Brain microvascular endothelial cell (primary cell): ENCODE results near the gene NSUN5.
"Not testable (repeated sequence)": the region's sequence is repeated elsewhere in the genome, so short reads cannot be mapped to it uniquely, and the experiment has no call there.

Experiments
- DNase-seq: peaks from one replicate; pipeline ENCODE4 v3.0.0-alpha.2; 2020
- H3K27ac ChIP-seq: fragments of 250-450 bp; sonication (Bioruptor Pico); 2 replicates; pipeline ENCODE4 v1.5.1; 2020; ENCODE audit warnings: mild to moderate bottlenecking, moderate library complexity
- H3K27me3 ChIP-seq: fragments of 250-450 bp; sonication (Bioruptor Pico); replicated peaks from 2 replicates; pipeline ENCODE4 v1.5.1; 2020; ENCODE audit warnings: mild to moderate bottlenecking
- H3K36me3 ChIP-seq: fragments of 250-450 bp; sonication (Bioruptor Pico); replicated peaks from 2 replicates; pipeline ENCODE4 v1.5.1; 2020; ENCODE audit warnings: mild to moderate bottlenecking
- H3K4me3 ChIP-seq: 2 replicates; pipeline ENCODE4 v1.5.1; 2011; ENCODE audit warnings: low read depth, mild to moderate bottlenecking, control low read depth, low read length, moderate library complexity
- in situ Hi-C: cut with HindIII; loops from 2 replicates; pipeline ENCODE4 v1.10.0; 2017; ENCODE audit warnings: low sequenced_read_pairs, low pct_ligation_motif_present
- TF ChIP-seq, protein P1 (sequence below): IDR thresholded peaks from 2 replicates; pipeline ENCODE4 v1.5.1; 2011; ENCODE audit warnings: low read depth, mild to moderate bottlenecking, moderate library complexity, low read length, control low read depth, inconsistent platforms; ENCODE audit errors: missing control alignments

NSUN5 gene

DNA sequence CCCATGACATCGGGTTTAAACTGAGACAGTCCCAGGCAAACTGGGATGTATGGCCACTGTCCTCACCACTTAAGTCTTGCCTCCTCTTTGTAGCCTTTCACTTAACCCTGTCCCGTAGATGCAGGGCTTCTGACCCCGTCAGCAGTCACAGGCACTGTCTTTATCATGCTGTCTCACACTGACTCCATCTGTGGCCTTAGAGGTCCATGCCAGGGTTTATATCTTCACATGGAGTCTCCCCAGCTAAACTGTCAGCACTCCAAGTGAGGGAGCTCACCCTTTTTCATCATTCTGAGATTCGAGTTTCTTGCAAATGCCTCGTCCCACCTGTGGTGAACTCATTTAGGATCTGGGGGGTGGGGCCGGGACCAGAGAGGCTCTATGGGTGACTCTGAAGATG is 22.1 kb upstream of the NSUN5 start:
- H3K4me3 ChIP-seq, result no peak overlapping the region

DNA sequence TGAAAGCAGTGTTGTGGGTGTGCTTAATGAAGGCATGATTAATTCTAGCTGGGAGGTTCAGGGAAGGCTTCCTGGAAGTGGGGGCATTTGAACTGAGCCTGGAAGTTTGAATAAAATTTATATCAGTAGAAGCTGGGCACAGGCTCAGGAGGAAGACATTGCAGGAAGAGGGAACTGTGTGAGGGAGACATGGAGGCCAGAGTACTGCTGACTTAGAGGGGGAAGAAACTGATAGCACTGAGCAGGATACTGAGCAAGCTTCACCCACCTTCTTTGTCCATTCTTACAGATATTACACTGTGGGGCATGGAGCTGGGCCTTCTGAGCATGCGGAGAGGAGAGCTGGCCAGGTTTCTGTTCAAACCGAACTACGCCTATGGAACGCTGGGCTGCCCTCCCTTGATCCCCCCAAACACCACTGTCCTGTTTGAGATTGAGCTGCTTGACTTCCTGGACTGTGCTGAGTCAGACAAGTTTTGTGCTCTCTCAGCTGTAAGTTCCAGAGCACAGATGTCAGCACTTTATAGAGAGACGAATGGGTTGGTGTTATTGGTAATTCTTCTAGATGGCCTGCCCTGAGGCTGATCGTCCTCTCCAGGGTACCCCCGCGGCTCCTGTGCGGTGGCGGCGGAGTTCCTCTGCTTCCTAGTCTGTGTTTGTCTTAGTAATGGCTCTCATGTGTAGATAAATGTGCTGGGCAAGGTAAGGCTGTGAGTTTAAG is 21.4 kb upstream of the NSUN5 start:
- Histone ChIP-seq H3K36me3 (no peaks in the 10 kb centered on the region), H3K27me3 (no peaks in the 10 kb centered on the region), H3K27ac (no peak overlapping the region), H3K4me3 (no peak overlapping the region)
- peak; percentile 19 for DNase-seq
- in situ Hi-C loops, result no loop called here
- TF ChIP-seq, protein P1, sequence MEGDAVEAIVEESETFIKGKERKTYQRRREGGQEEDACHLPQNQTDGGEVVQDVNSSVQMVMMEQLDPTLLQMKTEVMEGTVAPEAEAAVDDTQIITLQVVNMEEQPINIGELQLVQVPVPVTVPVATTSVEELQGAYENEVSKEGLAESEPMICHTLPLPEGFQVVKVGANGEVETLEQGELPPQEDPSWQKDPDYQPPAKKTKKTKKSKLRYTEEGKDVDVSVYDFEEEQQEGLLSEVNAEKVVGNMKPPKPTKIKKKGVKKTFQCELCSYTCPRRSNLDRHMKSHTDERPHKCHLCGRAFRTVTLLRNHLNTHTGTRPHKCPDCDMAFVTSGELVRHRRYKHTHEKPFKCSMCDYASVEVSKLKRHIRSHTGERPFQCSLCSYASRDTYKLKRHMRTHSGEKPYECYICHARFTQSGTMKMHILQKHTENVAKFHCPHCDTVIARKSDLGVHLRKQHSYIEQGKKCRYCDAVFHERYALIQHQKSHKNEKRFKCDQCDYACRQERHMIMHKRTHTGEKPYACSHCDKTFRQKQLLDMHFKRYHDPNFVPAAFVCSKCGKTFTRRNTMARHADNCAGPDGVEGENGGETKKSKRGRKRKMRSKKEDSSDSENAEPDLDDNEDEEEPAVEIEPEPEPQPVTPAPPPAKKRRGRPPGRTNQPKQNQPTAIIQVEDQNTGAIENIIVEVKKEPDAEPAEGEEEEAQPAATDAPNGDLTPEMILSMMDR, result no peak

More for the DNA sequence above, 22.1 kb upstream of the NSUN5 start:
- Histone ChIP-seq H3K27me3 (no peaks in the 10 kb centered on the region), H3K27ac (no peak overlapping the region), H3K36me3 (no peaks in the 10 kb centered on the region)
- in situ Hi-C loops, result no loop called here
- TF ChIP-seq, protein P1, result no peak
- no peak for DNase-seq

DNA sequence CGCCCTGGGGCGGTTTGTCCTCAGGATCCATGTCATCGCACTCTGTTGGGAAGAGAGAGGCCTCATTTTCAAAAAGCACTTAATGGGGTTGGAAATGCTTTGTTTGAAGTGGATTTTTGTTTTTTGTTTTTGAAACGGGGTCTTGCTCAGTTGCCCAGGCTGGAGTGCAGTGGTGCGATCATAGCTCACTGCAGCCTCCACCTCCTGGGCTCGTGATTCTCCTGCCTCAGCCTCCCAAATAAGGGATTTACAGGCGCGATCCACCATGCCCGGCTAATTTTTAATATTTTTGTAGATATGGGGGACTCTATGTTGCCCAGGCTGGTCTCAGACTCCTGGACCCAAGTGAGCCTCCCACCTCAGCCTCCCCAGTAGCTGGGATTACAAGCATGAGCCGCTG is 20.1 kb upstream of the NSUN5 start:
- TF ChIP-seq, protein P1, result no peak
- no peaks in the 10 kb centered on the region for H3K36me3 ChIP-seq
- no peak overlapping the region for H3K4me3 ChIP-seq
- no peak overlapping the region for H3K27ac ChIP-seq
- no peak for DNase-seq
- H3K27me3 ChIP-seq, result no peaks in the 10 kb centered on the region
- in situ Hi-C loops, result no loop called here

DNA sequence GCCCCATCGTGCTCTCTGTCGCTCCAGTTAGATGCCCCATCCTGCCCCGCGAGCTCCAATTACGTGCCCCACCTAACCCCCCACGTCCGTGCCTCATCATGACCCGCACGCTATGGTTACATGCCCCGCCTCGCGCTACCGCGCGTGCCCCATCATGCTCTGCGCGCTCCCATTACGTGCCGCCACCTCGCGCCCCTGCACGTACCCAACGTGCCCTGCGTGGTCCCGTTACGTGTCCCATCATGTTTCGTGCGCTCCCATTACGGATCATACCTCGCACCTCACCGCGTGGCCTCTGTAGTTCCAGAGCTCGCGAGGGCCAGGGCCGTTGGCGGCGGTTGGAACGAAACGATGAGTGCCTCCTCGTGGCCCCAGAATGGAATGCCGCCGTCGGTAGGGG is 19.3 kb upstream of the NSUN5 start, which contains the start of the genes FKBP6 and TRIM50:
Gene FKBP6, plus strand, starts transcription at position 240 of the 400 bp plus-strand sequence. CDS start 268 bp downstream, outside the sequence.
Gene TRIM50, minus strand, starts transcription at position 161 of the 400 bp plus-strand sequence. CDS start 3,295 bp downstream, outside the sequence.
- in situ Hi-C loops, H3K27me3 ChIP-seq, H3K27ac ChIP-seq, H3K36me3 ChIP-seq, H3K4me3 ChIP-seq, DNase-seq: not testable (repeated sequence)

DNA sequence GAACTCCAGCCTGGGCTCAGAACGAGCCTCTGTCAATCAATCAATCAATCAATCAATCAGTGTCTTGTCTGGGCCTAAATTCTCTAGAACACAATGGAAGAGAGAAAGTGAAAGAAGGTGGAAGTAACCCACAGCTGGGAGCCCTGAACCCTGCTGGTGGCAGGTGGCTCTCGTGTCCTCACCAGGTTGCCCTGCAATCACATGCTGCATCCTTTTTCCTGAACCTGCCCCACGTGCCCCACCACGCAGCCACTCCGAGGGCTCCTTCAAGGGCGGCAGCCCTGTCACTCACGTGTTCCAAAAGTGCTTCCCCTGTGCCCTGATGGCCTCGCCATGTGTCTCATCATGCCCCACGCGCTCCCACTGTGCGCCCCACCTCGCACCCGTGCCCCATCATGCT is 18.8 kb upstream of the NSUN5 start:
- in situ Hi-C loops, DNase-seq, H3K4me3 ChIP-seq: not testable (repeated sequence)

DNA sequence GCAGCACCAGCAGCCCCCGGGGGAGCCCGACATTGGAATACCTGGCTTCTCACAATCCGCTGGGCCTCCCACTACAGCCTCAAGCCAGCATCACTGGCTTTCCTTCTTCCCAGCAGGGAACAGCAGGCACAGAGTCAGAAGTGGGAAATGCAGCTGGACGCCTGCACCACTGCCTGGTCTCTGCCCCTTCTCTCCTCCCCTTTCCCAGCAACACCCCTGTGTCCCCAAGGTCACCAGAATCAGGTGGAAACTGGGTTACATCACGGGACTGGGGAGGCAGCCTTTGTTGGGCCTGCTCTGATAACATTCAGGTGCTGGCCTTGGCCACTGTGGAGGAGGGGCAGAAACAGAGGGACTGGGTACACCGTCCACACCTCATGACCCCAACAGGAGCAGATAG is 16.8 kb upstream of the NSUN5 start:
- H3K36me3 ChIP-seq, in situ Hi-C loops, H3K4me3 ChIP-seq, H3K27me3 ChIP-seq, H3K27ac ChIP-seq, DNase-seq: not testable (repeated sequence)

More for the DNA sequence above, 18.8 kb upstream of the NSUN5 start:
- H3K36me3 ChIP-seq, H3K27ac ChIP-seq, H3K27me3 ChIP-seq: not testable (repeated sequence)

DNA sequence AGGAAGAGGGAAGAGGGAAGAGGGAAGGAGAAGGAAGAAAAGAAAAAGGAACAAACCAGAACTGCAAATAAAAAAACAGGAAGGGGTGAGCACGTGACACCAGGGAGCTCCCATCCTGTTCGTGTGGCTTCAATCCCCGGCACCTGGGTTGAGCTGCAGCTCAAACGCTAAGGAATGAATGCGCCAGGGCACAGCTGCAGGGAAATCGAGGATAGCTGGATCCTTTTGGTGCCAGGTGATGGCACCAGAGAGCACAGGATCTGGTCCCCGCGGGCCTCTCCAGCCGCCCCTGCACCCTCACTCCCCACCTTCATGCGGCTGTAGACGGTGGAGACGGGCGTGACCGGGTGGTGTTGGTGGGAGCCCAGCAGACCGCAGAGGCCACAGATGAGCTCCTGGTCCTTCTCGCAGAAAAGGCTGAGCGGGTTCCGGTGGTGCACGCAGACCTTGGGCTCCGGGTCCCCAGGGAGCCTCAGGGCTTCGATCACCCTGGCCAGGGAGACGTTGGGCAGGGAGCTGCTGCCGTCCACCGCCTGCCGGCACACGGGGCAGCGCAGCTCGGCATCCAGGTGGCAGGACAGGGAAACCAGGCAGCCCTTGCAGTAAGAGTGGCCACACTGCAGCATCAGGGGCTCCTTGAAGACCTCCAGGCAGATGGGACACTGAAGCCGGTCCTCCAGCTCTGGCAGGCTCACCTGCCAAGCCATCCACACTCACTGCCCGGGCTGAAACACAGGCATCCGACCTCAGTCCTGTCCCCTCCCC is 15.6 kb upstream of the NSUN5 start:
- H3K4me3 ChIP-seq, H3K27ac ChIP-seq, H3K36me3 ChIP-seq, H3K27me3 ChIP-seq, in situ Hi-C loops: not testable (repeated sequence)
- TF ChIP-seq, protein P1, result peak; percentile 78
- DNase-seq, result peak; percentile 22

DNA sequence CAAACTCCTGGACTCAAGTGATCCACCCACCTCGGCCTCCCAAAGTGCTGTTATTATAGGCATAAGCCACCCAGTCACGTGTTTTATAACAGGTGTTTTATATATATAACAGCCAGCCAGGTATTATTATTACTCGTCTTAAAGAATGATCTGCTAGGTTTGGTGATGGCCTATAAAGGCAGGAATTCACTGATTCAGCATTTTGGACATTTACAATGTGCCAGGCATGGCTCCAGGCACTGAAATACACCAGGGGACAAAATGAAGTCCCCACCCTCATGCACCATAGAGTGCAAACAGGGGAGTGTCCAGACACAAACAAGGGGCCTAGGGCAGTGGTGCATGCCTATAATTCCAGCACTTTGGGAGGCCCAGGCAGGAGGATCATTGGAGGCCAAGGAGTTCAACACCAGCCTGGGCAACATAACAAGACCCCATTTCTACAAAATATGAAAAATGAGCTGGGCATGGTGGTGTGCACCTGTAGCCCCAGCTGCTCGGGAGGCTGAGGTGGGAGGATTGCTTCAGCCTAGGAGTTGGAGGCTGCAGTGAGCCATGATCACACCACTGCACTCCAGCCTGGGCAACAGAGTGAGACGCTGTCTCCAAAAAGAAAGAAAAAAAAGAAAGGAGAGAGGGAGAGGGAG is 14.9 kb upstream of the NSUN5 start:
- H3K27ac ChIP-seq, H3K4me3 ChIP-seq, H3K36me3 ChIP-seq, H3K27me3 ChIP-seq, DNase-seq, in situ Hi-C loops: not testable (repeated sequence)

DNA sequence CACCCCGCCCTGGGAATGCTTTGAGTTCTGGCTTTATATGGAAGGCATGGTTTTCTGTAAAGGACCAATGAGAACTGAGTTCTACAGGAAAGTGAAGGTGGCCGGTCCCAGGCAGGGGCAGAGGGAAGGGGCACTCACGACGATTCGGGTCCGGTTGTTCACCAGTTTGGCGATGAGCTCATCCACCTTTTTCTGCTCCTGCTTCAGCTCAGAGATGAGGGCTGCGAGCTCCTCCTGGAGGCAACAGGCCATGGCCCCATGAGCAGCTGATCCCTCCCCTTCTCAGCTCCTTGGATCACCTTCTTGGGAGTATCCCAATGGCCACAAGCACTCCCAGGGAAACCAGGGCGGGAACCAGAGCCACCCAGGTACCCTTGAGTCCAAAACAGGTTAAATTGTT is 11.4 kb upstream of the NSUN5 start:
- H3K27ac ChIP-seq, H3K36me3 ChIP-seq, DNase-seq, H3K4me3 ChIP-seq, H3K27me3 ChIP-seq, in situ Hi-C loops: not testable (repeated sequence)

DNA sequence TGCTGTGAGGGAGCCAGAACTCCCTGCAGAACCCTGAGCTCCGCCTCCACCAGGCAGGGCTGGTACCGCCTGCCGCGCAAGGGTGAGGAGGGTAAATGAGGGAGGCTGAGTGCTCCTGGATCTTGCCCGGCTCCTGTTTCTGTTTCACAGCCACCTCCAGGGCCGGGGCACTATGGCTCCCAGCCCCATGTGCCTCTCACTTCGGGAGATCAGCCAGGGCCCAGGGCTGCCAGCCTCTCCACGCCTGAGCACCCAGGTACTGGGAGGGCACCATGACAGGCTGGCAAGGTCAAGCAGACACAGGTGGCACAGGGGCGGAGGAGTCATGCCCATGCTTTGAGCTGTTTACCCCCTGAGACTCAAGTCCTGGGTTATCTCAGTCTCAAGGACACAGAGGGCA is 10.9 kb upstream of the NSUN5 start:
- H3K4me3 ChIP-seq, DNase-seq, H3K27me3 ChIP-seq, H3K36me3 ChIP-seq, in situ Hi-C loops, H3K27ac ChIP-seq: not testable (repeated sequence)
